Smooth muscle cell (in vitro differentiated cells): Measurements from ENCODE around the gene CFAP161. TPM values are rescaled to one million over a fixed set of nuclear protein-coding genes. Genes with fewer than 3 reads are reported as not detected.

Experiments
- DNase-seq: peaks from one replicate; lab custom pipeline; 2025; ENCODE audit not compliant: unreplicated experiment; lab: John Stamatoyannopoulos, UW
- H2AFZ ChIP-seq: fragments of 200-600 bp; sonication (generic); 2 replicates; pipeline ENCODE4 v1.6.0; 2016; ENCODE audit warnings: antibody characterized with exemption, low read depth, mild to moderate bottlenecking
- H3F3A ChIP-seq: fragments of 200-600 bp; sonication (generic); 2 replicates; pipeline ENCODE4 v1.6.0; 2017; ENCODE audit warnings: antibody characterized with exemption, low read depth
- H3K27ac ChIP-seq: fragments of 200-600 bp; sonication (generic); 2 replicates; pipeline ENCODE4 v1.5.1; 2016; ENCODE audit warnings: low read depth, mild to moderate bottlenecking
- H3K27me3 ChIP-seq: fragments of 200-600 bp; sonication (generic); 2 replicates; pipeline ENCODE4 v1.6.1; 2016; ENCODE audit warnings: low read depth, mild to moderate bottlenecking
- H3K36me3 ChIP-seq: fragments of 200-600 bp; sonication (generic); 2 replicates; pipeline ENCODE4 v1.5.1; 2016; ENCODE audit warnings: low read depth
- H3K4me1 ChIP-seq: fragments of 200-600 bp; sonication (generic); 2 replicates; pipeline ENCODE4 v1.5.1; 2016; ENCODE audit warnings: low read depth
- H3K4me2 ChIP-seq: fragments of 200-600 bp; sonication (generic); 2 replicates; pipeline ENCODE4 v1.6.0; 2016; ENCODE audit warnings: mild to moderate bottlenecking
- H3K4me3 ChIP-seq: fragments of 200-600 bp; sonication (generic); 2 replicates; pipeline ENCODE4 v1.5.1; 2016; ENCODE audit warnings: mild to moderate bottlenecking
- H3K79me2 ChIP-seq: fragments of 200-600 bp; sonication (generic); 2 replicates; pipeline ENCODE4 v1.6.0; 2016; ENCODE audit warnings: low read depth, mild to moderate bottlenecking
- H3K9ac ChIP-seq: fragments of 200-600 bp; sonication (generic); 2 replicates; pipeline ENCODE4 v1.6.0; 2016; ENCODE audit warnings: low read depth
- H3K9me3 ChIP-seq: fragments of 200-600 bp; sonication (generic); replicated peaks from 2 replicates; pipeline ENCODE4 v1.5.1; 2016; ENCODE audit warnings: low read depth
- H4K20me1 ChIP-seq: fragments of 200-600 bp; sonication (generic); 2 replicates; pipeline ENCODE4 v1.6.0; 2016; ENCODE audit warnings: low read depth
- WGBS: methylation state at CpG from one replicate; pipeline ENCODE4 v1.1.7; 2016; ENCODE audit warnings: low lambda C conversion rate; 5-methylcytosine and 5-hydroxymethylcytosine counted together
- polyA plus RNA-seq: library from polyadenylated mRNA; unstranded; fragments of >200 nt; fragmentation: Nextera tagmentation; extraction: Ambion mirVana; gene quantifications from 2 replicates; pipeline ENCODE4 v1.2.1, GENCODE V29; 2016
- total RNA-seq: library from RNA; depleted of rRNA; stranded (reverse); fragments of >200 nt; gene quantifications from 2 replicates; pipeline ENCODE4 v1.2.3, GENCODE V29; 2014
- TF ChIP-seq, protein P1 (sequence below): fragments of 200-600 bp; sonication (generic); IDR thresholded peaks from 2 replicates; pipeline ENCODE4 v1.5.1; 2017; ENCODE audit warnings: borderline replicate concordance, mild to moderate bottlenecking, antibody characterized with exemption; ENCODE audit not compliant: insufficient read depth, poor library complexity, severe bottlenecking

Gene CFAP161
- total and polyA plus RNA-seq, 2 experiments from 2014 or later, result 0.94 TPM; not detected in 1

DNA sequence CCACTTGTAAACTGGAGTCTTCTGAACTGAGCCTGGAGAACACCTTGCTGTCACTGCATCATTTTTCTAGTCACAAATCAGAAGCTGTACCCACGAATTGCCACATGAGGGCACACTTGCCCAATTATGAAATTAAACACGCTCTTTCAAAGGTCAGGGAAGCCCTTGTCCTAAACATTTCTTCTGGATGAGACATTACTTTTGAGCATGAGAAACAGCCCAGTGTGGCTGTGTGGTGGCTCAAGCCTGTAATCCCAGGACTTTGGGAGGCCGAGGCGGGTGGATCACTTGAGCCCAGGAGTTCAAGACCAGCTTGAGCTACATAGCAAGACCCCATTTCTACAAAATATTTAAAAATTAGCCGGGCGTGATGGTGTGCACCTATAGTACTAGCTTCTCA lies 27.5 kb upstream of the CFAP161 start:
- no peaks in the 10 kb centered on the region for H3K9me3 ChIP-seq
- H3K27ac ChIP-seq, result no peak overlapping the region
- no peaks in the 10 kb centered on the region for H3K79me2 ChIP-seq
- TF ChIP-seq, protein P1, sequence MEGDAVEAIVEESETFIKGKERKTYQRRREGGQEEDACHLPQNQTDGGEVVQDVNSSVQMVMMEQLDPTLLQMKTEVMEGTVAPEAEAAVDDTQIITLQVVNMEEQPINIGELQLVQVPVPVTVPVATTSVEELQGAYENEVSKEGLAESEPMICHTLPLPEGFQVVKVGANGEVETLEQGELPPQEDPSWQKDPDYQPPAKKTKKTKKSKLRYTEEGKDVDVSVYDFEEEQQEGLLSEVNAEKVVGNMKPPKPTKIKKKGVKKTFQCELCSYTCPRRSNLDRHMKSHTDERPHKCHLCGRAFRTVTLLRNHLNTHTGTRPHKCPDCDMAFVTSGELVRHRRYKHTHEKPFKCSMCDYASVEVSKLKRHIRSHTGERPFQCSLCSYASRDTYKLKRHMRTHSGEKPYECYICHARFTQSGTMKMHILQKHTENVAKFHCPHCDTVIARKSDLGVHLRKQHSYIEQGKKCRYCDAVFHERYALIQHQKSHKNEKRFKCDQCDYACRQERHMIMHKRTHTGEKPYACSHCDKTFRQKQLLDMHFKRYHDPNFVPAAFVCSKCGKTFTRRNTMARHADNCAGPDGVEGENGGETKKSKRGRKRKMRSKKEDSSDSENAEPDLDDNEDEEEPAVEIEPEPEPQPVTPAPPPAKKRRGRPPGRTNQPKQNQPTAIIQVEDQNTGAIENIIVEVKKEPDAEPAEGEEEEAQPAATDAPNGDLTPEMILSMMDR, result peak; percentile 81
- H3K36me3 ChIP-seq, result no peaks in the 10 kb centered on the region
- H3F3A ChIP-seq, result no peaks in the 10 kb centered on the region
- H2AFZ ChIP-seq, result no peak overlapping the region
- no peak overlapping the region for H3K4me2 ChIP-seq
- no peaks in the 10 kb centered on the region for H4K20me1 ChIP-seq
- 35% methylated on average over 6 of the region's 6 CpGs for WGBS
- no peak for DNase-seq
- no peaks in the 10 kb centered on the region for H3K4me1 ChIP-seq
- no peak overlapping the region for H3K9ac ChIP-seq
- peaks cover 20% of the 10 kb centered on the region for H3K27me3 ChIP-seq
- H3K4me3 ChIP-seq, result no peak overlapping the region

DNA sequence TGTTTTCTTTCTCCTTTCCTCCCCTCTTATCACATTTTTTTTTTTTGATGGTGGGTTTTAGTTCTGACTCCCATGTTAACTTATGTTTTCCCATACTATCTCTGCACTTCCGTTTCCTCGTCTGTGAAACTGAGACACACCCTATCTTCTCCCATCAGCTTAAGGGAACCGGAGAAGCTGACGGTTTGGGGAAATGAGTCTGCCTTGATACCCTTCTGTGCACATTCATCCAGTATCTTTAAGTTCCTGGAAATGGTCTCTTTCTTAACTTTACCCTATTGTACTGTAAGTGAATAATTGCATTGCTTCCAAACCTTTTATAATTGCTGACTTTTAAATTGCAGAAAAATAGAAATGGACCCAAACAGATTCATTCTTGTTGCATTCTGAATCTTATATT lies 26.2 kb upstream of the CFAP161 start:
- Histone ChIP-seq H3K27ac (no peak overlapping the region), H3K79me2 (no peaks in the 10 kb centered on the region), H3K36me3 (no peaks in the 10 kb centered on the region), H3K4me1 (no peaks in the 10 kb centered on the region), H3K4me2 (no peak overlapping the region), H4K20me1 (no peaks in the 10 kb centered on the region), H3K9me3 (no peaks in the 10 kb centered on the region), H3F3A (no peaks in the 10 kb centered on the region), H3K9ac (no peak overlapping the region), H2AFZ (no peak overlapping the region), H3K27me3 (peaks cover 20% of the 10 kb centered on the region), H3K4me3 (no peak overlapping the region)
- 76% methylated on average over 4 of the region's 4 CpGs for WGBS
- DNase-seq, result no peak
- TF ChIP-seq, protein P1, result no peak

DNA sequence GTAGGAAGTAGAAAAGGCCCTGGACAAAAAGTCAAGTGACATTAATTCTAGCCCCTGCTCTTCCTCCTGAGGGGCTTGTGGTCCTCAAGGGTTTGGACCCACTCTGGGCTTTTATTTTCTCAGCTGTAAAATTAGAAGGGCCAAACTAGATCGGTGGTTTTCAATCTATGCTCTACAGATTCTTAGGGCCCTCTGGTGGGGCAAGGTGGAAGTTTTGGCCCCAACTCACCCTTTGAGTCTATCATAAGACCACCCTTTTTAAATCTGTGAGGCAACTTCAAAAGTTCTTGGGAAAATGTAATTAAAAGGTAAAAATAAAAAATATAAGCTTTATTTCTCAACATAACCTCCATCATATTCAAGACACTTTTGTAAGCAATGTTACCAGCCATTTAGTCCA lies 25.6 kb upstream of the CFAP161 start:
- H2AFZ ChIP-seq, result no peak overlapping the region
- no peaks in the 10 kb centered on the region for H3K36me3 ChIP-seq
- TF ChIP-seq, protein P1, result peak; percentile 15
- no peaks in the 10 kb centered on the region for H3K4me1 ChIP-seq
- WGBS, result 39% methylated on average over 1 of the region's 1 CpG
- no peaks in the 10 kb centered on the region for H3F3A ChIP-seq
- H3K27ac ChIP-seq, result no peak overlapping the region
- no peak overlapping the region for H3K4me2 ChIP-seq
- DNase-seq, result no peak
- H3K79me2 ChIP-seq, result no peaks in the 10 kb centered on the region
- no peaks in the 10 kb centered on the region for H4K20me1 ChIP-seq
- H3K9ac ChIP-seq, result no peak overlapping the region
- H3K4me3 ChIP-seq, result no peak overlapping the region
- H3K9me3 ChIP-seq, result no peaks in the 10 kb centered on the region
- H3K27me3 ChIP-seq, result peaks cover 20% of the 10 kb centered on the region

DNA sequence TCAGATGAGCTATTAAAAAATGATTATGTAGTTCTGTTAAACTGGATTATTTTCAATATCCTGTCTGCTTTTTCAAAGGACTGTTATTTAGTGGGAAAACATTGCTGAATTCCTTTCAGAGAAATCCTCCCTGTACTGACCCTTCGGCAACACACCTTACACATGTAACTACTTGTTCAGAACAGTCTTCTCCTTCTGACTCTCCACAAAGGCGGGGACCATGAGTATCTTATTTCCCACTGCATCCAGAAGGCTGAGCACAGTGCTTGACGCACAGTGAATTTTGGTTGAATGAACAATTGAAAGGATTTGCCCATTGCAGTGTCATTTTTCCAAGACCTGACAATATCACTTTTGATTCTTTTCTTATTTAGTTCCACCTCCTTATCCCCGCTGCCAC lies 23.1 kb upstream of the CFAP161 start:
- WGBS, result 78% methylated on average over 4 of the region's 4 CpGs
- Histone ChIP-seq H3K4me1 (peaks cover 5% of the 10 kb centered on the region), H3F3A (no peaks in the 10 kb centered on the region), H3K27ac (peak overlapping the region; percentile 14), H3K4me3 (no peak overlapping the region), H3K27me3 (peaks cover 17% of the 10 kb centered on the region), H3K79me2 (no peaks in the 10 kb centered on the region), H3K4me2 (no peak overlapping the region), H4K20me1 (no peaks in the 10 kb centered on the region), H3K36me3 (no peaks in the 10 kb centered on the region), H3K9ac (no peak overlapping the region), H2AFZ (no peak overlapping the region), H3K9me3 (no peaks in the 10 kb centered on the region)
- DNase-seq, result no peak
- TF ChIP-seq, protein P1, result no peak
